SK-N-DZ (cell line): ENCODE measurements around the gene FOXK1.
A peak's percentile ranks its signal among the peaks of the same experiment; 100 is the strongest.
"Not testable (repeated sequence)": the region's sequence is repeated elsewhere in the genome, so short reads cannot be mapped to it uniquely, and the experiment has no call there.

ENCODE experiments used
- DNase-seq: peaks from one replicate; pipeline ENCODE4 v3.0.0-alpha.2; 2015; ENCODE audit warnings: low spot score

Gene FOXK1

DNA sequence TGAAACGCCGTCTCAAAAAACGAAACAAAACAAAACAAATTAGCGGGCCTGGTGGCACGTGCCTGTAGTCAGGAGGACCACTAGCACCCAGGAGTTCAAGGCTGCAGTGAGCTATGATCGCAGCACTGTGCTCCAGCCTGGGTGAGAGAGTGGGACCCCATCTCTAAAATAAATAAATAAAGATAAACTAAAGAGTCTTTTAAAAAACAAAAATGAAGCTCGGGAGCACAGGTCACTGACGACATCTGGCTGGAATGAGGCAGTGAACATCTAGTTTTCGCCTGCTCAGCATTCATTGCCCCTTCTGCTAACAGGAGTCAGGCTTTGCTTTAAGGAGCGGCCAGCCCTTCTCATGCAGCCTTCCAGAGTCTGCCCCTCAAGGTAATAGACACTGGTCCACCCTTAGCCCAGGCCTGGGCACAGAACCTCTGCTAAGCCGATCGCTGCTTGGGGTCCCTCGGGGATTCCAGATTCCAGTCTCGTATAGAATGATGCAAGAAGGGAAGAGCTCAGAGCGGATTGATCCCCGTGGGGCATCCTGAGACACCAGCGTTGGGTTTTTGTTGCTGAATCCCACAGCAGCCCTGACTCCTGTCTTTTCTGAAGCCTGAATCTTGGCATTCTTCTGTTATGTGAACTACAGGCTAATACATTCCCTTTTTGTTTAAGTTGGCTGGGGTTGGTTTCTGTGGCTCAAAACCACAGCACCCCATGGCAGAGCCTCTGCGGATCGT is 14.2 kb upstream of the FOXK1 start:
- no peak for DNase-seq

DNA sequence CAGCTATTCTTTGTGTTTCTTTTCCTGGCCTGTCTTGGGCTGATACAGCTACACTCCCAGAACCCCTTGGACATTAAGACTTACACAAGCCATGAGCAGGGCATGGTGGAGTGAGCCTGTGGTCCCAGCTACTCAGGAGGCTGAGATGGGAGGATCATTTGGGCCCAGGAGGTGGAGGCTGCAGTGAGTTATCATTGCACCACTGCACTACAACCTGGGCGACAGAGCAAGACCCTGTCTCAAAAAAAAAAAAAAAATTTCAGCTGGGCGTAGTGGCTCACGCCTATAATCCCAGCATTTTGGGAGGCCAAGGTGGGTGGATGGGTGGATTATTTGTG is 13.6 kb upstream of the FOXK1 start:
- no peak for DNase-seq

DNA sequence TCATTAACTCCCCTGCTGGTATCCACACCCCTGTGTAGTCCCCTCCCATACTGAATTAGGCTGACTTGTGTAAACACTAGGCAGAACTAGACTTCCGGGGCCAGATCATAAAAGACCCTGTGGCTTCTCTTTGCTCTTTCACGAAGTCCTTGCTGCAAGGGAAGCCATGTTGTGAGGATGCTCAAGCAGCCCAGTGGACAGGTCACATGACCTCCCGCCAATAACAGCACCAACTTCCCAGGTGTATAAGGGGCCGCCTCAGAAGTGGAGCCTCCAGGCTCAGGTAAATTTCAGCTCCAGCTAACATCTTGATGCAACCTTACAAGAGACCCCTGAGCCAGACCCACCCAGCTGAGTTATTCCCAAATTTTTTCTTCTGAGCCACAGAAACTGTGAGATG is 11.3 kb upstream of the FOXK1 start:
- no peak for DNase-seq

DNA sequence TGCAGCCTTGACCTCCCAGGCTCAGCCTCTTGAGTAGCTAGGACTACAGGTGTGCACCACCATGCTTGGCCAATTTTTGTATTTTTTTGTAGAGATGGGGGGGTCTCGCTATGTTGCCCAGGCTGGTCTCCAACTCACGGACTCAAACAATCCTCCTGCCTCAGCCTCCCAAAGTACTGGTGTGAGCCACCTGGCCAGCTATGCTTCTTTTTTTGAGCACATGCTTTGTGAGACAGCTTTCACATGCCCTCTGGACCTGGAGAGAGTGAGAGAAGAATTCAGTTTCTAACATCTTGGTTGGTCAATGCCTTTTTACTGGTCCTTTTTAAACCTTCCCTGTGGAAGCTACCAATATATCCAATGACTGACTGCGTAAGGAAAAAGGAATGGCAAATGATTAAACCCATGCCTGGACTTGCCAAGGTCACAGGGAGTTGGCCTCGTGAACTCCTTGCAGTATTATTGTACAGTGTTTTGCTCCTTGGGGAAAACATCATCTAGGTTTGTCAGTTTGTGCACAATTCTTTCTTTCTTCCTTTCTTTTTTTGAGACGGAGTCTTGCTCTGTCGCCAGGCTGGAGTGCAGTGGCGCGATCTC is 6.2 kb upstream of the FOXK1 start:
- DNase-seq, result no peak

DNA sequence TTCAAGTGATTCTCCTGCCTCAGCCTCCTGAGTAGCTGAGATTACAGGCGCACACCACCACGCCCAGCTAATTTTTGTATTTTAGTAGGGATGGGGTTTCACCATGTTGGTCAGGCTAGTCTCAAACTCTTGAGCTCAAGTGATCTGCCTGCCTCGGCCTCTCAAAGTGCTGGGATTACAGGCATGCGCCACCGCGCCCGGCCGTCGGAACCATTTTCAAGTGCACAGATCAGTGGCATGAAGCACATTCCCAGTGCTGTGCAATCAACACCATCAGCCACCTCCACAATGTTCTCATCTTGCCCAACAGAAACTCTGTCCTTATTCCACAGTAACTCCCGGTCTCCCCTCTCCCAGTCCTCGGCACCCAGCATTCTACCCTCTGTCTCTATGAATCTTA is 4.6 kb upstream of the FOXK1 start:
- not testable (repeated sequence) for DNase-seq

DNA sequence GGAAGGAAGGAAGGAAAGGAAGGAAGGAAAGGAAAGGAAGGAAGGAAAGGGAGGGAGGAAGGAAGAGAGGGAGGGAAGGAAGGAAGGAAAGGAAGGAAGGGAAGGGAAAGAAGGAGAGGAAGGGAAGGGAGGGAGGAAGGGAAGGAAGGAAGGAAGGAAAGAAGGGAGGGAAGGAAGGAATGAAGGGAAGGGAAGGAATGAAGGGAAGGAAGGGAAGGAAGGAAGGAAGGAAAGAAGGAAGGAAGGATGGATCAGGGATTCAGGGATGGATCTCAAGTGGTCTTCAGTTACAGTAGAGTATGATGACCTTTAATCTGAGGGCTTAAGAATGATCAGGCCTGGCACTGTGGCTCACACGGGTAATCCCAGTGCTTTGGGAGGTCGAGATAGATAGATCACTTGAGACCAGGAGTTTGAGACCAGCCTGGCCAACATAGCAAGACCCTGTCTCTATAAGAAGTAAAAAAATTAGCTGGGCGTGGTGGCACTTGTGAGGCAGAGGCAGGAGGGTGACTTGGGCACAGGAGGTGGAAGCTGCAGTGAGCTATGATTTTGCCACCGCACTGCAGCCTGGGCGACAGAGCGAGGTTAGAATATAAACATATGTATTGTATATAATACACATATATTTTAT is 760 bp upstream of the FOXK1 start:
- no peak for DNase-seq

DNA sequence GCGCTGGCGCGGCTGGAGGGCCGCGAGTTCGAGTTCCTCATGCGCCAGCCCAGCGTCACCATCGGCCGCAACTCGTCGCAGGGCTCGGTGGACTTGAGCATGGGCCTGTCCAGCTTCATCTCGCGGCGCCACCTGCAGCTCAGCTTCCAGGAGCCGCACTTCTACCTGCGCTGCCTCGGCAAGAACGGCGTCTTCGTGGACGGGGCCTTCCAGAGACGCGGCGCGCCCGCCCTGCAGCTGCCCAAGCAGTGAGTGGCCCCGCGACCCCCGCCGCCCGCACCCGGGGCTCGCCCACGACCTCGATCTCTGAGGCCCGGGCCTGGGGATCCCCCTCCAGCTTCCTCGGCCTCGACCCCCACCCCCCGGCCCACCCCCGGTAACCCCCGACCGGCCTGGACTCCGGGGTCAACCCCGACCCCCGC is 537 bp downstream of the FOXK1 start:
- peak; percentile 34 for DNase-seq

DNA sequence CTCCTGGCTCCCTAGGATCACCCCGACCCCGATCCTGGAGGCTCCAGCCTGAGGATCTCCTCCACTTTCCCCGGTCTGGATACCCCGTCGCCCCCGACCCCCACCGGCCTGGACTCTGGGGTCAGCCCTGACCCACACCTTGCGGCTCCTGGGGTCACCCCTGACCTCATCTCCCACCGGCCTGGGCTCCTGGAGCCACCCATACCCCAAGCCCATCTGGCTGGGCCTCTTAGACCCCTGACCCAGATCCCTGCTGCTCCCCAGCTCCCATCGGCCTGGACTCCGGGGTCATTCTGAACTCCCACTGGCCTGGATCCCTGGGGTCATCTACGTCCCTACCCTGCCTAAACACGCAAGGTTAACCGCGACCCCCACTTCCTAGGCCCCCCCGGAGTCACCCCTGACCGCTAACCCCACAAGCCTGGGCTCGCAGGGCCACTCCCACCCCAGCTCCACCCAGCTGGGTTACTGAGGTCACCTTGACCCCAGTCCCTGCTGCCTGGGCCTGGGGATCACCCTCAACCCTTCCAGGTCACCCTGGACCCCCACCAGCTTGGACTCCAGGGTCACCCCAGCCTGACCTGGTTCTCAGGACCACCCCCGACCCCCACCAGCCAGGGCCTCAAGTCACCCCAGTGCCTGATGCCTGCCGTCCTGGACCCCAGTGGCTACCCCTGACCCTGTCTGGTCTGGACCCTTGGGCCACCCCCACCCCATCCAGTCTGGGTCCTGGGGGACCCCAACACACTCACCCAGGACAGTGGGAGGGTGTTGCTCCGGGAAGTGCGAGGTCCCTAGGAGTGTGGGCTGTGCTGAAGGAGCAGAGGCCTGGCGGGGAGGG is 1.2 kb downstream of the FOXK1 start:
- DNase-seq, result no peak

DNA sequence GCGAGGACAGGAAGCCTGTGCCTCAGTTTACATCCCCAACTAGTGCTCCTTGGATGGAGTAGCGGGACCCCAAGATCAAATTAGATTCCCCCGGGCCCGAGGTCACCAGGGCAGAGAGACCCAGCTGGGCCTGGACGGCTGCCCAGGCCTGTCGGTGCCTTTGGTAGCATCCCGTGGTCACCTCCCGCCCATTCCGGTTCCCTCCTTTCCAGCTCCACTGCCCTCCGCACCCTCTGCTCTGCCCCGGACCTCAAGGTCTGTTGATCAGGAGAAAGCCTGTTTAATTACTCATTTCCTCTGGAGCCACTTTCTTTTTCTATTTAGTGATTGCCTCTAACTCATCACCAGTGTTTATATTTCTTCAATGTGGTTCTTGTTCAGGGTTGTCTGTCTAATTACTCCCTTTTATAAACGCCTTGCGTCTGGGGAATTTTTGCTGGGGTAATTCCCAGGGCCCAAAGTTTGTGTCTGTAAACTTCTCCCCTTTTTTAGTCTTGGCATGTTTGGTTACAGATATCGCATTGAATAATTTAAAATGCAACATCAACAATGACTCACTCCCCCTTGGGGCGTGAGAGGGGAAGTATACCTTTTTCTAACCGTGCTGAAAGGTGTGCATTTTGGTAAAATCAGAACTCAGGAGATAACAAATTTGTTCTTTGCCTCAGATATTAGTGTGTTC is 1.9 kb downstream of the FOXK1 start:
- DNase-seq, result no peak

DNA sequence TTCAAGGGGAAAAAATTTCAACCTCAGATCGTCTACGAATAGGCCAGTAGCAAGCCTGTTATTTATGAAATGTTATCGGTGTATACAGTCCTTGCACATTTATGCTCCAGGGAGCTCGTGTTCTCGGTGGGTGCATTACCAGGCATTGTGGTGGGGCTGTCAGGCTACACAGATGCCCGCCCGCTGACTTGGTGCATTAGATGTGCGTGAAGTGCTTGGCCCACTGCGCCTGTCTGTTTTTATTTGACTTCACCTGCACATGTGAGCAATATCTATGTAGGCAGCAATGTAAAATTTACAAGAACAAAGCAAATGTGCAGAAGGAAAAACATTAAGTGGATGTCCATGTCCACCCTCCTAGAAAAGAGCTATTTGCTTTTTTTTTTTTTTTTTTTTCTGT is 2.8 kb downstream of the FOXK1 start:
- DNase-seq, result no peak

DNA sequence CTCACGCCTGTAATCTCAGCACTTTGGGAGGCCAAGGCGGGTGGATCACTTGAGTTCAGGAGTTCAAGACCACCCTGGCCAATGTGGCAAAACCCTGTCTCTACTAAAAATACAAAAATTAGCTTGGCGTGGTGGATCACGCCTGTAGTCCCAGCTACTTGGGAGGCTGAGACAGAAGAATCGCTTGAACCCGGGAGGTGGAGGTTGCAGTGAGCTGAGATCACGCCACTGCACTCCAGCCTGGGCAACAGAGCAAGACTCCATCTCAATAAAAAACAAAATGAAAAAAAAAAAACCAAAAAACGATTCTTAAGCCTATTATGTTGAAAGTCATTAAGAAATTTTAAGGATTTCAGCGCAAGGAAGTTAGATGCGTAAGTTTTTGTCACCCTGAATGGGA is 3.6 kb downstream of the FOXK1 start:
- not testable (repeated sequence) for DNase-seq

DNA sequence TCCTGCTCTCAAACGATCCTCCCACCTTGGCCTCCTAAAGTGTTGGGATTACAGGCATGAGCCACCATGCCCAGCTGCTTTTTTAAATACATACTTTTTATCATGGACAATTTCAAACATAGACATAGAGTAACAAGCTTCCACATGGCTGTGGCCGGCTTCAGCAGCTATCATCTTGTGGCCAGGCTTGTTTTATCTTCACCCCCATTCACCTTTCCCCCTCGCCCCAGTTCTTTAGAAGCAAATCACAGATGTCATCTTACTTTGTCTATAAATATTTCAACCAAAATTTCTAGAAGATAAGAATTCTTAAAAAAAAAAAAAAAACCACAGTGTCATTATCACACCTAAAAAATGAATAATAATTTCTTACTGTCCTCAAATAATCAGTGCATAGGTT is 5.9 kb downstream of the FOXK1 start:
- DNase-seq, result no peak

DNA sequence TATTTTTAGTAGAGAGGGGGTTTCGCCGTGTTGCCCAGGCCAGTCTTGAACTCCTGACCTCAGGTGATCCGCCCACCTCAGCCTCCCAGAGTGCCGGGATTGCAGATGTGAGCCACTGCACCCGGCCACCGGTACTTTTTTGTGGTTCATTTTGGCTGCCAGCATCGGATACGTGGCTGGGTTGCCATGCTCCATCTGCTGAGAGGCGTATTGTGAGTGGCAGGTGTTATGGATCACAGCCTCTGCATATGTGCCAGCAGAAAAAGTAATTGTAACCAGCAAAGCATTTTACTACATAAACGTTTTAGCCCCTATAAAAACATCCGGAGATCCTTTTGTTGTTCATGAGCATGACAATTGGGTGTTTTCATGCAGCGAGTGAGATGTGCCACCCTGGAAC is 7.1 kb downstream of the FOXK1 start:
- no peak for DNase-seq

DNA sequence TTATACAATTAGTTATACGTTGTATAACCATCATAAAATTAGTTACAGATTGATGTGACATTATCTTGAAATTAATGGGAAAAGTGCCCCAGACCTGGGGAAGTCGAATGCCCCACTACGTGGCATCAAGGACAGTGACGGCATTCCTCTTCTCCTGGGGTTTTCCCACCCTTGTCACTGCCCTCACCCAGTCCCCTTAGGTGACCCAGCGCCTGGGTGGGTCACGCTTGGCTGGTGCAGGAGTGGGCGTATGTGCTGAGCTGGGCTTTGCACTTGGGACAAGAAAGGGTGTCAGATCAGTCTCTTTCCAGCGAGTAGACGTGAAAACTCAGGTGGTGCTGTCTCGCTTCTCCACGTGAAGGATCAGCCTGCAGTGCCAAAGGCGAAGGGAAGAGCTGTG is 7.6 kb downstream of the FOXK1 start:
- DNase-seq, result no peak

DNA sequence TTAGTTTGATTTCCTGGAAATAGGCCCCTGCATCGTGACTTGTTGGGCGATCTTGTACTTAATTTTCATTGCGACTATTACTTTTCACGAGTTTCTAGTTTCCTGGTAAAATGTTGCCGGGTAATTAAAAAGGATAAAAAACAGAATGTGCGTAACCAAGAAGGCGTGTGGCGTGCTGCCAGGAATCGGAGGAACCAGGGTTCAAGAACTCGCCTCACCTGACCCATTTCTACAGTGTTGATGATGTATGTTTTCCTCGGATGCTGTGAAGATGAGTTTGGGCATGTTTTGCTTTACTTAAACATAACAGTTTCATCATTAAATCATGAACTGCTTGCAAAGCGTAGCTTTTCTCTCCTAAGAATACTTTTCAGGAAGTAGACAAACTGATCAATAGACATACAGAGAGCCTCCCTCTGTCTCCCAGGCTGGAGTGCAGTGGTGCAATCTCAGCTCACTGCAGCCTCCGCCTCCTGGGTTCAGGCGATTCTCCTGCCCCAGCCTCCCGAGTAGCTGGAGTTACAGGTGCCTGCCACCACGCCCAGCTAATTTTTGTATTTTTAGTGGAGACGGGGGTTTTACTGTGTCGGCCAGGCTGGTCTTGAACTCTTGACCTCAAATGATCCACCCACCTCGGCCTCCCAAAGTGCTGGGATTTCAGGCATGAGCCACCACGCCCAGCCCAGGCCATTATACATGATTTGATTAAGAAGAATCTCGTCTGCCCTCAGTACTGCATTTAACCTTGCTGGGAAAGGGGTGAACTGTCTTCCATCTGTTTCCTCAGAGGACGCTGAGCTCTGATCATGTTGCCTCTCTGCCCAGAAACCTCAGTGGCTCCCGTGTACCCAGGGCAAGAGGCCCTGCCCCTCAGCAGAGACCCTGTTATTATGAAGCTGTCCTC is 9.1 kb downstream of the FOXK1 start:
- DNase-seq, result peak; percentile 29

DNA sequence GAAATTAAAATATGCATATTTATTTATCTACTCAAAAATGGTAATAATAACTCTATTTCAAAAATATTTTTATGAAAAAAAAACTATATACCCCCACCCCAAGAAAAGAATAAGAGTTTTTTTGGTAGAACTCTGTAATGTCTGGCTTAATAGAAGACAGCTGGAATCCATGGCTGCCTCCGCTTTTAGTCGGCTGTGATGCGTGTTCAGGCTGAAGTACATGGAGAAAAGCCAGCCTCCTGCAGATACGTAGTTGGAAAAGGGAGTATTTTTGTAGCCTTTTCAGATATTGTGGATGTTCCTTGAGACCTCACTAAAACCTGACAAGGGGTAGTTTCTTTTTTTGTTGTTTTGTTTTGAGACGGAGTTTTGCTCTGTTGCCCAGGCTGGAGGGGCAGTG is 10.0 kb downstream of the FOXK1 start:
- DNase-seq, result no peak

DNA sequence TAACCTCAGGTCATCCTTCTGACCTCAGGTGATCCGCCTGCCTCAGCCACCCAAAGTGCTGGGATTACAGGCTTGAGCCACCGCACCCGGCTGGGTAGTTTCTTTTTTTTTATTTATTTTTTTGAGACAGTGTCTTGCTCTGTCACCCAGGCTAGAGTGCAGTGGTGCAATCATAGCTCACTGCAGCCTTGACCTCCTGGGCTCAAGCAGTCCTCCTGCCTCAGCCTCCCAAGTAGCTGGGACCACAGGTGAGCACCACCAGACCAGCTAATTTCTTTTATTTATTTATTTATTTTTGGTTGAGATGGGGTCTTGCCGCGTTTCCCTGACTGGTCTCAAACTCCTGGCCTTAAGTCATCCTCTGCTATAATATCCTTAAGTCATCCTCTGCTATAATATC is 10.5 kb downstream of the FOXK1 start:
- not testable (repeated sequence) for DNase-seq

DNA sequence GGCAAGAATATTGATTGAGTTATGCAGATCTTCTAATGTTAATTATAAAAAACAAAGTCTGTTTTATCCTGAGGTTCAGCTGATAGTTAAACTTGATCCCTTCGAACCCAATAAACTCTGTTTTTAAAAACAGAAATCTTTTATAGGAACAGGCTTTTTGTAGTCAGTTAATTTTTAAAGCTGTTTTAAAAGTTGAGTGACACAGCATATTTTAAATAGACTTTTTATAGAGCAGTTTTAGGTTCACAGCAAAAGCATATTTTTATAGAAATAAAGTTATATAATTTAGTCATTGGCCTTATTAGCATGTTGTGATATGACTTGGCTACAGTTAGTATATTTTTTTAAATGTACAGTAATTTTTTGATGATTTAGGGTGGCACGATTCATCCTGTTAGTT is 11.1 kb downstream of the FOXK1 start:
- no peak for DNase-seq

DNA sequence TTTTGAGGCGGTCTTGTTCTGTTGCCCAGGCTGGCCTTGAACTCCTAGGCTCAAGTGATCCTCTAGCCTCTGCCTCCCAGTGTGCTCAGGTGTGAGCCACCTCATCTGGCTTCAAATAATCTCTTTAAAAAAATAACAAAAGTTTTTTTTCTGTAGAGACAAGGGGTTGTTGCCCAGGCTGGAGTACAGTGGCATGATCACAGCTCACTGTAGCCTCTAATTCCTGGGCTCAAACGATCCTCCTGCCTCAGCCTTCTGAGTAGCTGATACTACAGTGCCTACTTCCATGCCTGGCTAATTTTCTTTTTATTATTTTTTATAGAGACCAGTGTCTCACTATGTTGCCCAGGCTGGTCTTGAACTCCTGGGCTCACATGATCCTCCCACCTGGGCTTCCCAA is 11.7 kb downstream of the FOXK1 start:
- DNase-seq, result no peak

DNA sequence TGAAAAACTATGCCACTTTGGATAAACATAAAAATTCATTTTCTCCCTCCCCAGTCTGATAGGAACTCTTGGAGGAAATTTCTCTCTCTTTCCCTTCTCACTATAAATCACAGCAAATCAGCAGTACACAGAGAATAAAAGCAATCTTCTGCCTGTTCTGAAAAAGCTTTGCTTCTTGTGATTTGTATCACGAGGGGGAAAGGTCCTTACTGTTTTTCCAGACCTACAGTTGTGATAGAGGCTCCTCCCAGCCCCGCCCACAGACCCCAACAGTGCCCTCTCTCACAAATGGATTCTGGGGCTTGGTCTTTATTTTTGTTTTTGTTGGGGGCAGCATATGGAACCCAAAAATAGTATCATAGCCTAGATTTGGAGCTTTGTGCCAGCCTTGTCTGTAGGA is 12.2 kb downstream of the FOXK1 start:
- DNase-seq, result no peak
